Pons (tissue), 1 donor: ENCODE measurements around the gene NOLC1.

ENCODE experiments used
- DNase-seq: peaks from one replicate; pipeline ENCODE4 v3.0.0-alpha.2; 2016; ENCODE audit warnings: low spot score

NOLC1 gene

DNA sequence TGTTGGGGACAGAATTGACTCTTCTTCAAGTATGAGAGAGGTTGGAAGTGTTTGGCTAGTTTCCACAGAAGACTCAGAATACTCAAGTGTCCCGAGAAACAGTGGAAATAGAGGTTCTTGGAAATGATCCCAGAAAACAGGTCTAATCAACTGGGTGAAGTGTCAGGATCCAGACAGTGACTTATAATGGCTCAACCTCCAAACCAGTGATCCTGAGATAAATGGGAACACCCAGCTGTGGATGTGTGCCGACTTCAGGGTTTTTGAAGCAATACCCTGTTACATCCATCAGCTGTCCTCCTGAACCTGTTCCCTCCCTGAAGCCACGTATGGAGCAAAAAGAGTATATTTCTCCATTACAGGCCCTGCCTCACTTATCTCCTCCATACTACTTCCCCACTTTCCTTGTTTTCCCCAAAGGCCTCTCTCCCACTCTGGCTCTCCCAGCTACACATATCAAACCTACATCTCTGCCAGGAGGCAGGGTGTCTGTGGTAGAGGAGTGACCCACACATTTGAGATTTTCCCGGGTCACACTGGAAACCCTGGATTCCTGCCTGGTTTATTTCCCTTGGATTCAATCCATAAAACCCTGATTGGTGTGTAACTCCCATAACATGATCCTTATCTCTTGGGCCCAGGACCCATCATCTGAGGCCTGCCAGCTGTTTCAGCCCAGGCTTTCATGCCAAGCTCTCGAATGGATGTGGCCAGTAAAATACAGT lies 56.3 kb downstream of the NOLC1 start:
- no peak for DNase-seq

GRCh38 chr10:102211615-102212299 lies 59.6 kb downstream of the NOLC1 start:
- no peak for DNase-seq
